Measurements from ENCODE around the gene MAST1.
"Not testable (repeated sequence)": the region's sequence is repeated elsewhere in the genome, so short reads cannot be mapped to it uniquely, and the experiment has no call there.

MAST1 gene

GRCh38 chr19:12886969-12887747, 48.8 kb downstream of the MAST1 start, which contains the start of gene KLF1:
TSS of gene KLF1 (minus strand) at chr19:12887201. CDS start at chr19:12887140, 61 bp downstream.
- peak within 1 kb of the TSS; percentile 45 for H3K4me3 ChIP-seq (ENCODE audit: low read length)
- no peaks in the 10 kb centered on the region for H3K27me3 ChIP-seq (ENCODE audit: control insufficient read depth, insufficient read depth, low read length)
- no peak within 1 kb of the TSS for H3K27ac ChIP-seq (ENCODE audit: low read depth, low read length)
- H3K4me1 ChIP-seq (ENCODE audit: control insufficient read depth, insufficient read depth, low read length) = peaks cover 11% of the 10 kb centered on the region
- H3K36me3 ChIP-seq (ENCODE audit: control insufficient read depth, insufficient read depth, low read length) = no peaks in the 10 kb centered on the region
- no peak within 1 kb of the TSS for H3K9ac ChIP-seq (ENCODE audit: low read length)

- H3K27me3 ChIP-seq (ENCODE audit: control insufficient read depth, insufficient read depth, low read length) = no peaks in the 10 kb centered on the region
- H3K4me3 ChIP-seq (ENCODE audit: low read length) = no peak overlapping the region
- peaks cover 11% of the 10 kb centered on the region for H3K4me1 ChIP-seq (ENCODE audit: control insufficient read depth, insufficient read depth, low read length)
- H3K27ac ChIP-seq (ENCODE audit: low read depth, low read length) = no peak overlapping the region
- no peak overlapping the region for H3K9ac ChIP-seq (ENCODE audit: low read length)
- no peaks in the 10 kb centered on the region for H3K36me3 ChIP-seq (ENCODE audit: control insufficient read depth, insufficient read depth, low read length)
These were observed 49.8 kb downstream of the MAST1 start for GRCh38 chr19:12888006-12888603.

DNA sequence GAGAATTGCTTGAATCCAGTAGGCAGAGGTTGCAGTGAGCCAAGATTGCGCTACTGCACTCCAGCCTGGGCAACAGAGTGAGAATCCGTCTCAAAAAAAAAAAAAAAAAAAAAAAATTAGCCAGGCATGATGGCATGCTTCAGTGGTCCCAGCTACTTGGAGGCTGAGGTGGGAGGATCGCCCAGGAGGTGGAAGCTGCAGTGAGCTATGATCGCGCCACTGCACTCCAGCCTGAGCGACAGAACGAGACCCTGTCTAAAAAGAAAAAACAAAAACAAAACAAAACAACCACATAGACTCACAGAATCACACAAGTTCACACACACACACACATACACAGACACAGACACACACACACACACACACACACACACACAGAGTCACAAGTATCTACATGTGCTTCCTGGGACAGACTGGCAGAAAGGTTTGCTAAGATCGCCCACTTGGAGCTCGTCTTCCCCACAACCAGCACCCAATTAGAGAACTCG, 52.0 kb downstream of the MAST1 start:
- H3K36me3 ChIP-seq (ENCODE audit: control insufficient read depth, insufficient read depth, low read length); H3K27me3 ChIP-seq (ENCODE audit: control insufficient read depth, insufficient read depth, low read length); H3K4me1 ChIP-seq (ENCODE audit: control insufficient read depth, insufficient read depth, low read length); H3K9ac ChIP-seq (ENCODE audit: low read length); H3K27ac ChIP-seq (ENCODE audit: low read depth, low read length): not testable (repeated sequence)
- H3K4me3 ChIP-seq (ENCODE audit: low read length) = peak overlapping the region; percentile 60

- no peaks in the 10 kb centered on the region for H3K36me3 ChIP-seq (ENCODE audit: control insufficient read depth, insufficient read depth, low read length)
- peak within 1 kb of the TSS; percentile 84 for H3K4me3 ChIP-seq (ENCODE audit: low read length)
- H3K4me1 ChIP-seq (ENCODE audit: control insufficient read depth, insufficient read depth, low read length) = peaks cover 9% of the 10 kb centered on the region
- peak within 1 kb of the TSS; percentile 78 for H3K9ac ChIP-seq (ENCODE audit: low read length)
- peak within 1 kb of the TSS; percentile 6 for H3K27ac ChIP-seq (ENCODE audit: low read depth, low read length)
- no peaks in the 10 kb centered on the region for H3K27me3 ChIP-seq (ENCODE audit: control insufficient read depth, insufficient read depth, low read length)
These were observed 52.7 kb downstream of the MAST1 start, which contains the start of gene GCDH for GRCh38 chr19:12890787-12891552. TSS of gene GCDH (plus strand) at chr19:12891160. CDS start at chr19:12891305, 145 bp downstream.

GRCh38 chr19:12891553-12892021, 53.3 kb downstream of the MAST1 start:
- Histone ChIP-seq H3K27ac (ENCODE audit: low read depth, low read length) (peak overlapping the region; percentile 6), H3K9ac (ENCODE audit: low read length) (peak overlapping the region; percentile 78), H3K36me3 (ENCODE audit: control insufficient read depth, insufficient read depth, low read length) (peaks cover under 1% of the 10 kb centered on the region), H3K4me3 (ENCODE audit: low read length) (peak overlapping the region; percentile 84), H3K27me3 (ENCODE audit: control insufficient read depth, insufficient read depth, low read length) (no peaks in the 10 kb centered on the region), H3K4me1 (ENCODE audit: control insufficient read depth, insufficient read depth, low read length) (peaks cover 9% of the 10 kb centered on the region)

- H3K27ac ChIP-seq (ENCODE audit: low read depth, low read length) = no peak overlapping the region
- H3K36me3 ChIP-seq (ENCODE audit: control insufficient read depth, insufficient read depth, low read length) = peaks cover 11% of the 10 kb centered on the region
- H3K9ac ChIP-seq (ENCODE audit: low read length) = no peak overlapping the region
- H3K4me3 ChIP-seq (ENCODE audit: low read length) = no peak overlapping the region
- H3K4me1 ChIP-seq (ENCODE audit: control insufficient read depth, insufficient read depth, low read length) = peaks cover 9% of the 10 kb centered on the region
- no peaks in the 10 kb centered on the region for H3K27me3 ChIP-seq (ENCODE audit: control insufficient read depth, insufficient read depth, low read length)
These were observed 55.3 kb downstream of the MAST1 start for GRCh38 chr19:12893582-12893981.

DNA sequence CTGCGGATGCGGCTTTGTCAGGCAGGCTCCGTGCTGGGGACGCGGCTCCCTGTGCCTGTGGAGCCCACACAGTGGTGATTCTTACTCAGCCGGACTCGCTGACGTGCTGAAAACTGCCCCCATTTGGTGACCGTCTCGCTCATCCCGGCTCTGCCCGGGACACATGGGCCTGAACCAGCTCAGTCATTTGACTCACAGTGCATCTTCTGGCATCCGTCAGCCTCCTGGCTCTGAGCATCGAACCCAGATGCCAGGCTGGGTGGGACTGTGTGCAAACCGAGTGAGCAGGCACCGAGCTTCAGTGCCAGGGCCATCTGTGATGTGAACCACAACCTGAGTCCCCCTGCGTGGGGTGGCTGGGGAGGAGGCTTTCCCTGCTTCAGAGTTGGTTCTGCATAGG, 58.1 kb downstream of the MAST1 start:
- peaks cover 13% of the 10 kb centered on the region for H3K36me3 ChIP-seq (ENCODE audit: control insufficient read depth, insufficient read depth, low read length)

GRCh38 chr19:12899891-12900518, 61.7 kb downstream of the MAST1 start:
- peaks cover 13% of the 10 kb centered on the region for H3K36me3 ChIP-seq (ENCODE audit: control insufficient read depth, insufficient read depth, low read length)

More for the DNA sequence above, 58.1 kb downstream of the MAST1 start:
- no peak overlapping the region for H3K27ac ChIP-seq (ENCODE audit: low read depth, low read length)
- no peaks in the 10 kb centered on the region for H3K27me3 ChIP-seq (ENCODE audit: control insufficient read depth, insufficient read depth, low read length)
- H3K4me1 ChIP-seq (ENCODE audit: control insufficient read depth, insufficient read depth, low read length) = peaks cover 5% of the 10 kb centered on the region
- no peak overlapping the region for H3K4me3 ChIP-seq (ENCODE audit: low read length)
- H3K9ac ChIP-seq (ENCODE audit: low read length) = no peak overlapping the region

GRCh38 chr19:12907166-12907565, 68.9 kb downstream of the MAST1 start:
- H3K27ac ChIP-seq (ENCODE audit: low read depth, low read length) = no peak overlapping the region
- no peak overlapping the region for H3K9ac ChIP-seq (ENCODE audit: low read length)
- no peaks in the 10 kb centered on the region for H3K27me3 ChIP-seq (ENCODE audit: control insufficient read depth, insufficient read depth, low read length)
- H3K36me3 ChIP-seq (ENCODE audit: control insufficient read depth, insufficient read depth, low read length) = no peaks in the 10 kb centered on the region
- no peak overlapping the region for H3K4me3 ChIP-seq (ENCODE audit: low read length)
- H3K4me1 ChIP-seq (ENCODE audit: control insufficient read depth, insufficient read depth, low read length) = peaks cover under 1% of the 10 kb centered on the region

More at GRCh38 chr19:12899891-12900518, 61.7 kb downstream of the MAST1 start:
- no peaks in the 10 kb centered on the region for H3K4me1 ChIP-seq (ENCODE audit: control insufficient read depth, insufficient read depth, low read length)
- H3K9ac ChIP-seq (ENCODE audit: low read length) = no peak overlapping the region
- no peak overlapping the region for H3K27ac ChIP-seq (ENCODE audit: low read depth, low read length)
- no peak overlapping the region for H3K4me3 ChIP-seq (ENCODE audit: low read length)
- H3K27me3 ChIP-seq (ENCODE audit: control insufficient read depth, insufficient read depth, low read length) = no peaks in the 10 kb centered on the region

GRCh38 chr19:12912571-12912970, 74.3 kb downstream of the MAST1 start:
- Histone ChIP-seq H3K4me3 (ENCODE audit: low read length) (no peak overlapping the region), H3K9ac (ENCODE audit: low read length) (no peak overlapping the region), H3K4me1 (ENCODE audit: control insufficient read depth, insufficient read depth, low read length) (peaks cover 19% of the 10 kb centered on the region), H3K36me3 (ENCODE audit: control insufficient read depth, insufficient read depth, low read length) (no peaks in the 10 kb centered on the region), H3K27ac (ENCODE audit: low read depth, low read length) (peak overlapping the region; percentile 85), H3K27me3 (ENCODE audit: control insufficient read depth, insufficient read depth, low read length) (no peaks in the 10 kb centered on the region)

DNA sequence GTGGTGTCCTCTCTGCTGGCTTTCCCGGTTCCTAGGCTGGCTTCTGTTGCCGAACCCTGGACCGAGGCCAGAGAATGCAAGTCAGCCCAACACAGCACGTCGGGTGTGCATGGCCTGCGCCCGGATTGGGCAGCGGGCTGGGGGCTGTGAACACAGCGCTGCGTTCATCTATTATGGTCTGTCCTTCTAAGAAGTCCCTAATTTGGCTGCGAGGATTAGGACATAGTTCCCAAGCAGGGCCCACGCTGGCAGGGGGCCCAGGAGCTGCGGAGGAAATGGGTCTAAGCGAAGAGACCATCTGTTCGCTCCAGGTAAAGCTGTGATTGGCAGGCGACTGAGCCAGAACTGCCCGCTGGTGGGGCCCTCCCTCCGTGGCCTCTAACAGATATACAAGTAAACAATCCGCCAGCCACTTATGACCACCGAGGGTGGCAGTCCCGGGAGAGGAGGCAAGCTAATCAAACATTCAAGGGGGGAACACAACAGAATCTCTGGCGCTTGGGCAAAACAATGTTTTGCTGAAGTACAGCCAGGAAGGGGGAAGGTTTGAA, 74.8 kb downstream of the MAST1 start:
- Histone ChIP-seq H3K27me3 (ENCODE audit: control insufficient read depth, insufficient read depth, low read length) (no peaks in the 10 kb centered on the region), H3K9ac (ENCODE audit: low read length) (no peak overlapping the region), H3K4me1 (ENCODE audit: control insufficient read depth, insufficient read depth, low read length) (peaks cover 19% of the 10 kb centered on the region), H3K4me3 (ENCODE audit: low read length) (no peak overlapping the region), H3K36me3 (ENCODE audit: control insufficient read depth, insufficient read depth, low read length) (no peaks in the 10 kb centered on the region), H3K27ac (ENCODE audit: low read depth, low read length) (peak overlapping the region; percentile 85)
